GM12878 (cell line): ENCODE results near the gene FTO. TPM values are rescaled to one million over a fixed set of nuclear protein-coding genes. Genes with fewer than 3 reads are reported as not detected.

Source experiments
- ATAC-seq: fragments of 200-7000 bp; cut with Tn5 transposase; 3 replicates; pipeline ENCODE4 v1.9.1; 2020; ENCODE audit warnings: mild to moderate bottlenecking, moderate library complexity
- BruUV-seq: library from RNA; stranded (reverse); fragments of 400-500 nt; replicated peaks from 2 replicates; lab custom pipeline; 2021; lab: Mats Ljungman, UMichigan
- CTCF ChIA-PET: fragments of 300-600 bp; sonication (Branson Sonifier 250); formaldehyde crosslinking; extraction: SDS; loops from one replicate; lab custom pipeline; 2021; ENCODE audit warnings: inconsistent platforms; lab: Yijun Ruan, JAX
- POLR2A ChIA-PET: fragments of 350-600 bp; formaldehyde crosslinking; extraction: SDS; loops from one replicate; lab custom pipeline; 2021; ENCODE audit warnings: inconsistent platforms; lab: Charles Lee
- RAD21 ChIA-PET: fragments of 300-600 bp; sonication (Branson Sonifier 250); formaldehyde crosslinking; loops from one replicate; lab custom pipeline; 2023; ENCODE audit warnings: antibody characterized with exemption; ENCODE audit not compliant: unreplicated experiment; lab: Charles Lee
- SMC1A ChIA-PET: fragments of 300-600 bp; sonication (Branson Sonifier 250); formaldehyde crosslinking; loops from one replicate; lab custom pipeline; 2023; ENCODE audit not compliant: unreplicated experiment, uncharacterized antibody; lab: Charles Lee
- DNase-seq: peaks from one replicate; pipeline ENCODE4 v3.0.0-alpha.2; 2011; ENCODE audit warnings: low read depth, low spot score
- FAIRE-seq: peaks from 3 replicates; lab custom pipeline; 2011; peaks lifted over from hg19 to GRCh38; lab: Jason Lieb, UNC
- H2AFZ ChIP-seq: 2 replicates; pipeline ENCODE4 v1.6.0; 2011; ENCODE audit warnings: low read depth, low read length, control low read depth; ENCODE audit not compliant: control insufficient read depth
- H3K27ac ChIP-seq: 2 replicates; pipeline ENCODE4 v1.5.1; 2011; ENCODE audit warnings: control low read depth; ENCODE audit not compliant: control insufficient read depth, insufficient read depth
- H3K27me3 ChIP-seq, 2 experiments: replicated peaks in 1 of 2; 2 replicates each; pipeline versions ENCODE4 v1.6.0 to v1.6.1; 2011; ENCODE audit warnings: low read length in 1 of 2; ENCODE audit not compliant: control insufficient read depth in 2 of 2, insufficient read depth in 2 of 2
- H3K36me3 ChIP-seq, 2 experiments: 2 replicates each; pipeline ENCODE4 v1.5.1; 2011; ENCODE audit warnings: low read length in 1 of 2; ENCODE audit not compliant: control insufficient read depth in 2 of 2, insufficient read depth in 2 of 2
- H3K4me1 ChIP-seq: 2 replicates; pipeline ENCODE4 v1.6.1; 2011; ENCODE audit warnings: mild to moderate bottlenecking, low read length, moderate library complexity, mixed read lengths; ENCODE audit not compliant: control insufficient read depth, insufficient read depth
- H3K4me2 ChIP-seq: 2 replicates; pipeline ENCODE4 v1.6.0; 2011; ENCODE audit warnings: control low read depth; ENCODE audit not compliant: control insufficient read depth, insufficient read depth
- H3K4me3 ChIP-seq: fragments of 200-600 bp; sonication (generic); 2 replicates; pipeline ENCODE4 v1.5.1; 2016
- H3K79me2 ChIP-seq: 2 replicates; pipeline ENCODE4 v1.6.0; 2011; ENCODE audit warnings: low read length; ENCODE audit not compliant: control insufficient read depth, insufficient read depth
- H3K9ac ChIP-seq: 2 replicates; pipeline ENCODE4 v1.8.0; 2011; ENCODE audit warnings: low read length, control low read depth, mixed read lengths; ENCODE audit not compliant: control insufficient read depth, insufficient read depth
- H3K9me3 ChIP-seq: replicated peaks from 3 replicates; pipeline ENCODE4 v1.5.1; 2011; ENCODE audit warnings: mild to moderate bottlenecking, low read length; ENCODE audit not compliant: control insufficient read depth, insufficient read depth
- H4K20me1 ChIP-seq: 2 replicates; pipeline ENCODE4 v1.6.0; 2011; ENCODE audit not compliant: control insufficient read depth, insufficient read depth
- BCL11A ChIP-seq: IDR thresholded peaks from 2 replicates; pipeline ENCODE4 v1.6.1; 2011; ENCODE audit warnings: low read depth, low read length
- ETV6 ChIP-seq, 2 experiments: fragments of 450-650 bp in 1 of 2; IDR thresholded peaks in 1 of 2; conservative IDR thresholded peaks in 1 of 2; 2 replicates each; pipeline ENCODE4 v1.6.1; 2014; ENCODE audit warnings: antibody characterized with exemption in 1 of 2, borderline replicate concordance in 1 of 2, low read depth in 1 of 2, mild to moderate bottlenecking in 1 of 2, moderate library complexity in 1 of 2
- FOXM1 ChIP-seq: IDR thresholded peaks from 2 replicates; pipeline ENCODE4 v1.6.1; 2012; ENCODE audit warnings: low read depth, mild to moderate bottlenecking, inconsistent platforms, low read length, moderate library complexity
- HDGF ChIP-seq: fragments of 450-650 bp; IDR thresholded peaks from 2 replicates; pipeline ENCODE4 v1.6.1; 2016; ENCODE audit warnings: antibody characterized with exemption
- IKZF2 ChIP-seq, 2 experiments: fragments of 450-650 bp; IDR thresholded peaks; 2 replicates each; pipeline ENCODE4 v1.6.1; 2017; ENCODE audit warnings: mild to moderate bottlenecking in 2 of 2, moderate library complexity in 2 of 2
- IRF4 ChIP-seq: IDR thresholded peaks from 2 replicates; pipeline ENCODE4 v1.6.1; 2011; ENCODE audit warnings: low read depth, low read length
- JUNB ChIP-seq: IDR thresholded peaks from 2 replicates; pipeline ENCODE4 v1.6.1; 2016; ENCODE audit warnings: antibody characterized with exemption, mild to moderate bottlenecking
- JUND ChIP-seq: IDR thresholded peaks from 2 replicates; pipeline ENCODE4 v1.6.1; 2012; ENCODE audit warnings: low read depth, mild to moderate bottlenecking, low read length, improper control_type of control experiment, moderate library complexity
- NFYA ChIP-seq: IDR thresholded peaks from 2 replicates; pipeline ENCODE4 v1.6.1; 2011; ENCODE audit warnings: low read depth, mild to moderate bottlenecking, low read length, improper control_type of control experiment, borderline replicate concordance
- SPI1 ChIP-seq: IDR thresholded peaks from 2 replicates; pipeline ENCODE4 v1.6.1; 2011; ENCODE audit warnings: low read depth, mild to moderate bottlenecking, low read length, moderate library complexity, borderline replicate concordance; ENCODE audit not compliant: insufficient read depth
- TBL1XR1 ChIP-seq: IDR thresholded peaks from 2 replicates; pipeline ENCODE4 v1.6.1; 2012; ENCODE audit warnings: low read depth, low read length, improper control_type of control experiment
- WGBS: methylation state at CpG from one replicate; pipeline ENCODE4 v1.1.6; 2016; ENCODE audit warnings: low lambda C conversion rate; ENCODE audit not compliant: insufficient replicate concordance, insufficient coverage; ENCODE audit errors: missing lambda C conversion rate; 5-methylcytosine and 5-hydroxymethylcytosine counted together
- in situ Hi-C: fragments of 300-500 bp; cut with MboI; formaldehyde crosslinking; loops from 9 replicates; pipeline ENCODE4 v1.14.3; 2018; ENCODE audit warnings: mixed read lengths
- intact Hi-C: fragments of 100-400 bp; cut with micrococcal nuclease; formaldehyde crosslinking; loops from one replicate; pipeline ENCODE4 v1.14.2; 2022; ENCODE audit not compliant: unreplicated experiment
- polyA plus RNA-seq, 11 experiments: library from polyadenylated mRNA; depleted of rRNA in 4 of 11; unstranded in 6 of 11; stranded (reverse) in 5 of 11; fragments of >200 nt; fragmentation: Nextera tagmentation in 4 of 11; fragmentation: Illumina TruSeq in 1 of 11; extraction: Ambion mirVana in 4 of 11; extraction: Trizol in 1 of 11; gene quantifications; 1 replicate in 1 of 11; 2 replicates in 10 of 11; pipeline versions ENCODE4 v1.2.1 to v1.2.3, GENCODE V29; 2011 to 2016; ENCODE audit warnings: inconsistent platforms in 2 of 11, missing spikeins in 2 of 11, low read depth in 1 of 11
- total RNA-seq, 4 experiments: library from RNA; depleted of rRNA in 3 of 4; stranded (reverse); fragments of >200 nt in 3 of 4; fragmentation: Illumina TruSeq in 1 of 4; extraction: Trizol in 1 of 4; gene quantifications; 2 replicates each; pipeline versions ENCODE4 v1.2.1 to v1.2.3, GENCODE V29; 2013 to 2021
- TF ChIP-seq, protein P1 (sequence below): IDR thresholded peaks from 2 replicates; pipeline ENCODE4 v1.6.1; 2012; ENCODE audit warnings: low read depth, low read length, improper control_type of control experiment

Gene FTO
- total and polyA plus RNA-seq, 10 of the 15 experiments (the other 5 are each of a cell fraction or from before 2014, with no cell fraction given): 20.1 to 55.0 (median 47.0) TPM

DNA sequence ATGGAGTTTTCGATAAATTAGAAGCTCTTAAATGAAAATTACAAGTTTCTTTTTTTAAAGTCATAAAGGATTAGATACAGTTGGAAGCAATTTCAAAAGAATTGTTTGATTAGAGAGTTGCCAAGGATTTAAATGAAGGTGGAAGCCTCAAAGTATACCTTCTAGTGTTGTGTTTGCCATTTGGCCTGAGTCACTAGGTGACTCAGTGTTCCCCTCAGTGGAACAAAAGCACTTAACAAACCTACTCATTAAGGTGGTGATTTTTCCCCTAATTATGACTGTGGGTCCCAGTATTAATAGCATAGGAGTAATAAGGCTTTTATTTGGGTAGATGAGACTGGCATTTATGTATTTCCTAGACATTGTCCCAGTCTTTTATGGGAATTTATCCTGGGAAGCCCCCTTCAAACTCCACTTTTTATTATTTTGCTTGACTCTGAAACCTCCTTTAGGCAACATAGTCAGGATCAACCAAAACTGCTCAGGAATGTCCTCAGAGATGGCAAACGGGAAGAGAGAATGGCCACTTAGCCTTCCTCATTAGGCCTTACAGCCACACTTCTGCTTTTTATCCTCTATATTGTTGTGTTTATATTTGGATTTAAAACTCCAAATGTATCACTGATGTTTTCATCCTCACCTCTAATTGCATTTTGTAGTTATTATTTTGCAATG, 161.0 kb downstream of the FTO start:
- 94% methylated on average over 2 of the region's 2 CpGs for WGBS
- peak in 1 of 2 experiments; percentile 8; a peak in 1 of 4 replicates for TF ChIP-seq IKZF2 (IDR thresholded peaks at IDR 0.05)
- TF ChIP-seq BCL11A: no peak
- TF ChIP-seq SPI1: peak; percentile 65; the same call in 1 of the 2 replicates
- Histone ChIP-seq H3K36me3 (no peaks in the 10 kb centered on the region), H3K27ac (no peak overlapping the region), H3K9me3 (no peaks in the 10 kb centered on the region; the same call in 2 of the 3 replicates), H3K4me3 (no peak overlapping the region), H4K20me1 (no peaks in the 10 kb centered on the region), H3K27me3 (no peaks in the 10 kb centered on the region), H2AFZ (no peak overlapping the region), H3K4me2 (no peak overlapping the region), H3K4me1 (peaks cover 4% of the 10 kb centered on the region; the same call in 1 of the 2 replicates), H3K79me2 (no peaks in the 10 kb centered on the region), H3K9ac (no peak overlapping the region)
- POLR2A ChIA-PET: no interaction called here
- DNase-seq (no peak), ATAC-seq (peak; percentile 58), FAIRE-seq (no peak)
- RAD21 ChIA-PET: no interaction called here
- SMC1A ChIA-PET: no interaction called here
- no TSS peak for BruUV-seq
- CTCF ChIA-PET: interaction anchor here (1.2 kb wide), 1 partner anchor 206 kb away, joined by 3 read pairs; no protein-coding TSS in a partner anchor
- in situ Hi-C loops: no loop called here
- intact Hi-C loops: no loop called here

DNA sequence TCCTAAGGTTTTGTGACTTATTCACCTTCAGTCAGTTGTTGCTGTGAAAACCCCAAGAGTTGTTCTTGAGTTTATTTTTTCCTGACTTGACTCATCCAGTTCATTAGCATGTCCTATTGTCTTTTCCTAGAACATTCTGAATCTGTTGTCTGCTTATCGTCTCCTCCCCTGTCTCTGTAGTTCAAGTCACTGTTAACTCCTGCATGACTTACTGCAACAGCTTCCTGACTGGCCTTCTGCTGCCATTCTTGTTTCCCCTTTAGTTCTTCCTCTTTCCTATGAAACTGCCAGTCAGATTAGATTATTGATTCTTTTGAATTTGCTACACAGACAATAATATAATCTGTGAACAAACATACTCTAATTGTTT, 161.5 kb downstream of the FTO start:
- peak; percentile 32 for DNase-seq
- WGBS: 0% methylated on average over 1 of the region's 1 CpG
- Histone ChIP-seq H3K4me2 (no peak overlapping the region), H3K27ac (no peak overlapping the region; the same call in 1 of the 2 replicates), H3K27me3 (no peaks in the 10 kb centered on the region), H3K36me3 (no peaks in the 10 kb centered on the region)
- peak; percentile 72 for ATAC-seq
- TF ChIP-seq HDGF: 0 out of 2 replicates have a peak, but pooled peaks have one; percentile 28
- TF ChIP-seq NFYA: no peak
- TF ChIP-seq IKZF2 (IDR thresholded peaks at IDR 0.05): peak in 1 of 2 experiments; percentile 20; a peak in 2 of 4 replicates
- no peak for TF ChIP-seq BCL11A
- TF ChIP-seq JUND: no peak
- peak; percentile 33; the same call in 1 of the 2 replicates for TF ChIP-seq IRF4
- no peak for TF ChIP-seq FOXM1
- no peak for TF ChIP-seq ETV6 (conservative IDR thresholded peaks at IDR 0.05 in 1 of 2, IDR thresholded peaks at IDR 0.05 in 1 of 2; ENCODE audit: borderline replicate concordance in 1 of 2, low read depth in 1 of 2)
- peak; percentile 35; the same call in 1 of the 2 replicates for TF ChIP-seq JUNB
- TF ChIP-seq, protein P1, sequence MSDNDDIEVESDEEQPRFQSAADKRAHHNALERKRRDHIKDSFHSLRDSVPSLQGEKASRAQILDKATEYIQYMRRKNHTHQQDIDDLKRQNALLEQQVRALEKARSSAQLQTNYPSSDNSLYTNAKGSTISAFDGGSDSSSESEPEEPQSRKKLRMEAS: no peak
- no peak for TF ChIP-seq TBL1XR1
- TF ChIP-seq, all 136 proteins: peak for 4
- ChIA-PET POLR2A (interaction anchor here (0.5 kb wide), 1 partner anchor 105 kb away, joined by 3 read pairs; no protein-coding TSS in a partner anchor), RAD21 (no interaction called here), SMC1A (no interaction called here), CTCF (interaction anchor here (1.2 kb wide), 1 partner anchor 206 kb away, joined by 3 read pairs; no protein-coding TSS in a partner anchor)
- no TSS peak for BruUV-seq
- no peaks in the 10 kb centered on the region for H4K20me1 ChIP-seq
- H3K9me3 ChIP-seq: peaks cover 2% of the 10 kb centered on the region; the same call in 2 of the 3 replicates
- H3K9ac ChIP-seq: no peak overlapping the region
- no peaks in the 10 kb centered on the region for H3K79me2 ChIP-seq
- peaks cover 4% of the 10 kb centered on the region; the same call in 1 of the 2 replicates for H3K4me1 ChIP-seq
- intact Hi-C loops (no loop called here), in situ Hi-C loops (no loop called here)
- no peak overlapping the region for H2AFZ ChIP-seq
- no peak overlapping the region for H3K4me3 ChIP-seq
- FAIRE-seq: no peak
